Umbilical cord (tissue), 2 donors: ENCODE data around the gene BCL2. TPM values are rescaled to one million over a fixed set of nuclear protein-coding genes. Genes with fewer than 3 reads are reported as not detected.
A peak's percentile ranks its signal among the peaks of the same experiment; 100 is the strongest.
"Not testable (repeated sequence)": the region's sequence is repeated elsewhere in the genome, so short reads cannot be mapped to it uniquely, and the experiment has no call there.

Source experiments
- DNase-seq: peaks from one replicate; pipeline ENCODE4 v3.0.0-alpha.2; 2015; ENCODE audit warnings: low spot score
- total RNA-seq: library from RNA; depleted of rRNA; stranded (reverse); fragments of >200 nt; gene quantifications from one replicate; pipeline ENCODE4 v1.2.3, GENCODE V29; 2014; ENCODE audit warnings: low replicate concordance; ENCODE audit not compliant: insufficient read depth

The BCL2 gene
- total RNA-seq, 1 donor from 2014 or later = 27.9 TPM

GRCh38 chr18:63199743-63200241 is 119.8 kb downstream of the BCL2 start:
- DNase-seq = no peak

GRCh38 chr18:63198868-63199742 is 120.5 kb downstream of the BCL2 start:
- DNase-seq = no peak

GRCh38 chr18:63198098-63198760 is 121.3 kb downstream of the BCL2 start:
- no peak for DNase-seq

GRCh38 chr18:63197246-63197869 is 122.2 kb downstream of the BCL2 start:
- DNase-seq = no peak

- DNase-seq = no peak
Observed at GRCh38 chr18:63195326-63196159, 124.0 kb downstream of the BCL2 start.

GRCh38 chr18:63192885-63193349 is 126.7 kb downstream of the BCL2 start:
- no peak for DNase-seq

GRCh38 chr18:63192126-63192884 is 127.3 kb downstream of the BCL2 start:
- DNase-seq = no peak

GRCh38 chr18:63191413-63191812 is 128.2 kb downstream of the BCL2 start:
- no peak for DNase-seq

GRCh38 chr18:63190838-63191237 is 128.7 kb downstream of the BCL2 start:
- not testable (repeated sequence) for DNase-seq

- peak; percentile 75 for DNase-seq
Observed at GRCh38 chr18:63189817-63190216, 129.8 kb downstream of the BCL2 start.

- no peak for DNase-seq
Observed at GRCh38 chr18:63189041-63189440, 130.5 kb downstream of the BCL2 start.

GRCh38 chr18:63187791-63188460 is 131.6 kb downstream of the BCL2 start:
- DNase-seq = no peak

- no peak for DNase-seq
Observed at GRCh38 chr18:63187223-63187574, 132.4 kb downstream of the BCL2 start.

- no peak for DNase-seq
Observed at GRCh38 chr18:63186520-63187222, 132.9 kb downstream of the BCL2 start.

- DNase-seq = peak; percentile 76
Observed at GRCh38 chr18:63185984-63186383, 133.6 kb downstream of the BCL2 start.

- DNase-seq = peak; percentile 66
Observed at GRCh38 chr18:63183952-63184770, 135.4 kb downstream of the BCL2 start.

- DNase-seq = no peak
Observed at GRCh38 chr18:63183378-63183777, 136.2 kb downstream of the BCL2 start.

- no peak for DNase-seq
Observed at GRCh38 chr18:63182861-63183260, 136.7 kb downstream of the BCL2 start.
